Ectodermal cell (in vitro differentiated cells): Measurements from ENCODE around the gene HTR4.
"Not testable (repeated sequence)": the region's sequence is repeated elsewhere in the genome, so short reads cannot be mapped to it uniquely, and the experiment has no call there.

Source experiments
- H3K27ac ChIP-seq: 2 replicates; pipeline ENCODE4 v1.7.0; 2013; ENCODE audit warnings: mild to moderate bottlenecking, low read depth, low read length; ENCODE audit not compliant: insufficient read depth, poor library complexity, severe bottlenecking
- H3K27me3 ChIP-seq: 2 replicates; pipeline ENCODE4 v1.7.0; 2013; ENCODE audit warnings: mild to moderate bottlenecking, low read length; ENCODE audit not compliant: insufficient read depth, control insufficient read depth, poor library complexity, severe bottlenecking
- H3K36me3 ChIP-seq: one replicate; pipeline ENCODE4 v1.7.0; 2013; ENCODE audit warnings: low read length; ENCODE audit not compliant: control insufficient read depth, insufficient read depth
- H3K4me1 ChIP-seq: one replicate; pipeline ENCODE4 v1.7.0; 2013; ENCODE audit warnings: low read length; ENCODE audit not compliant: control insufficient read depth, insufficient read depth
- H3K4me3 ChIP-seq: 2 replicates; pipeline ENCODE4 v1.7.0; 2013; ENCODE audit warnings: low read depth, low read length, control low read depth; ENCODE audit not compliant: insufficient read depth
- H3K9me3 ChIP-seq: 2 replicates; pipeline ENCODE4 v1.7.0; 2013; ENCODE audit warnings: mild to moderate bottlenecking, low read length, moderate library complexity; ENCODE audit not compliant: control insufficient read depth
- WGBS, 2 experiments: methylation state at CpG; one replicate each; pipeline ENCODE4 v1.1.7; 2013; ENCODE audit warnings: missing lambda C conversion rate in 2 of 2; 5-methylcytosine and 5-hydroxymethylcytosine counted together

The HTR4 gene

GRCh38 chr5:148468746-148469145, 185.6 kb downstream of the HTR4 start:
- not testable (repeated sequence) for H3K27ac ChIP-seq, H3K9me3 ChIP-seq, H3K36me3 ChIP-seq, H3K27me3 ChIP-seq, H3K4me1 ChIP-seq, H3K4me3 ChIP-seq
- 90 to 98% methylated on average over 5 of the region's 5 CpGs for WGBS, 2 experiments

GRCh38 chr5:148467958-148468357, 186.4 kb downstream of the HTR4 start:
- no peaks in the 10 kb centered on the region for H3K9me3 ChIP-seq
- no peaks in the 10 kb centered on the region for H3K27me3 ChIP-seq
- no peaks in the 10 kb centered on the region for H3K4me1 ChIP-seq
- H3K36me3 ChIP-seq, result no peaks in the 10 kb centered on the region
- no peak overlapping the region for H3K27ac ChIP-seq
- H3K4me3 ChIP-seq, result no peak overlapping the region
- 97 to 98% methylated on average over 1 of the region's 1 CpG for WGBS, 2 experiments

GRCh38 chr5:148466236-148466580, 188.1 kb downstream of the HTR4 start:
- H3K4me3 ChIP-seq, result no peak overlapping the region
- 87 to 96% methylated on average over 4 of the region's 4 CpGs for WGBS, 2 experiments
- no peak overlapping the region for H3K27ac ChIP-seq
- no peaks in the 10 kb centered on the region for H3K36me3 ChIP-seq
- no peaks in the 10 kb centered on the region for H3K9me3 ChIP-seq
- H3K4me1 ChIP-seq, result no peaks in the 10 kb centered on the region
- no peaks in the 10 kb centered on the region for H3K27me3 ChIP-seq

GRCh38 chr5:148465381-148466235, 188.7 kb downstream of the HTR4 start:
- Histone ChIP-seq H3K4me3 (no peak overlapping the region), H3K9me3 (no peaks in the 10 kb centered on the region), H3K4me1 (no peaks in the 10 kb centered on the region), H3K27ac (no peak overlapping the region), H3K36me3 (no peaks in the 10 kb centered on the region), H3K27me3 (no peaks in the 10 kb centered on the region)
- WGBS, 2 experiments, result 83 to 90% methylated on average over 3 to 4 of the region's 4 CpGs

- H3K4me1 ChIP-seq, result no peaks in the 10 kb centered on the region
- H3K4me3 ChIP-seq, result no peak overlapping the region
- H3K27ac ChIP-seq, result no peak overlapping the region
- WGBS, 2 experiments, result 93% methylated on average over 1 of the region's 1 CpG
- H3K27me3 ChIP-seq, result no peaks in the 10 kb centered on the region
- H3K36me3 ChIP-seq, result no peaks in the 10 kb centered on the region
- no peaks in the 10 kb centered on the region for H3K9me3 ChIP-seq
These were observed 194.7 kb downstream of the HTR4 start for GRCh38 chr5:148459669-148460068.

- H3K36me3 ChIP-seq, result no peaks in the 10 kb centered on the region
- H3K9me3 ChIP-seq, result no peaks in the 10 kb centered on the region
- no peaks in the 10 kb centered on the region for H3K4me1 ChIP-seq
- H3K4me3 ChIP-seq, result no peak overlapping the region
- H3K27ac ChIP-seq, result no peak overlapping the region
- WGBS, 2 experiments, result 88 to 93% methylated on average over 3 of the region's 3 CpGs
- H3K27me3 ChIP-seq, result no peaks in the 10 kb centered on the region
These were observed 196.1 kb downstream of the HTR4 start for GRCh38 chr5:148458036-148458888.

GRCh38 chr5:148457183-148457620, 197.1 kb downstream of the HTR4 start:
- Histone ChIP-seq H3K27ac (no peak overlapping the region), H3K4me3 (no peak overlapping the region), H3K36me3 (no peaks in the 10 kb centered on the region), H3K4me1 (no peaks in the 10 kb centered on the region), H3K9me3 (no peaks in the 10 kb centered on the region), H3K27me3 (no peaks in the 10 kb centered on the region)
- WGBS, 2 experiments, result 69 to 73% methylated on average over 5 of the region's 5 CpGs

- 83 to 87% methylated on average over 6 of the region's 6 CpGs for WGBS, 2 experiments
- no peak overlapping the region for H3K4me3 ChIP-seq
These were observed 199.1 kb downstream of the HTR4 start for GRCh38 chr5:148455185-148455584.

GRCh38 chr5:148454576-148454975, 199.8 kb downstream of the HTR4 start:
- Histone ChIP-seq H3K27me3 (no peaks in the 10 kb centered on the region), H3K36me3 (no peaks in the 10 kb centered on the region), H3K4me3 (no peak overlapping the region), H3K27ac (no peak overlapping the region), H3K4me1 (no peaks in the 10 kb centered on the region), H3K9me3 (no peaks in the 10 kb centered on the region)
- 70 to 73% methylated on average over 5 of the region's 5 CpGs for WGBS, 2 experiments

More at GRCh38 chr5:148455185-148455584, 199.1 kb downstream of the HTR4 start:
- no peaks in the 10 kb centered on the region for H3K9me3 ChIP-seq
- H3K27me3 ChIP-seq, result no peaks in the 10 kb centered on the region
- H3K4me1 ChIP-seq, result no peaks in the 10 kb centered on the region
- H3K27ac ChIP-seq, result no peak overlapping the region
- H3K36me3 ChIP-seq, result no peaks in the 10 kb centered on the region

GRCh38 chr5:148452499-148453193, 201.7 kb downstream of the HTR4 start:
- H3K4me1 ChIP-seq, result no peaks in the 10 kb centered on the region

More at GRCh38 chr5:148452499-148453193, 201.7 kb downstream of the HTR4 start:
- WGBS, 2 experiments, result 91 to 93% methylated on average over 10 of the region's 10 CpGs
- Histone ChIP-seq H3K36me3 (no peaks in the 10 kb centered on the region), H3K27ac (no peak overlapping the region), H3K9me3 (no peaks in the 10 kb centered on the region), H3K27me3 (no peaks in the 10 kb centered on the region), H3K4me3 (no peak overlapping the region)
